Liver (tissue), 9 donors: ENCODE measurements around the gene CTRB1. TPM values are rescaled to one million over a fixed set of nuclear protein-coding genes. Genes with fewer than 3 reads are reported as not detected.

ENCODE experiments used
- DNase-seq: peaks from one replicate; pipeline ENCODE4 v3.0.0-alpha.2; 2017; ENCODE audit warnings: low spot score
- H3K27ac ChIP-seq, 2 donors: one replicate each; pipeline ENCODE4 v1.7.0; 2013; ENCODE audit warnings: inconsistent platforms in 2 of 2, low read length in 2 of 2, control low read depth in 1 of 2, low read depth in 1 of 2, mild to moderate bottlenecking in 1 of 2
- H3K27me3 ChIP-seq, 4 donors: one replicate each; pipeline versions ENCODE4 v1.6.1 to v1.7.0; 2013; ENCODE audit warnings: low read length in 3 of 4, inconsistent platforms in 1 of 4, mild to moderate bottlenecking in 1 of 4, moderate library complexity in 1 of 4; ENCODE audit not compliant: control insufficient read depth in 4 of 4, insufficient read depth in 4 of 4
- H3K36me3 ChIP-seq, 4 donors: one replicate each; pipeline versions ENCODE4 v1.6.1 to v1.7.0; 2013; ENCODE audit warnings: low read length in 3 of 4, mild to moderate bottlenecking in 3 of 4, low read depth in 1 of 4, moderate library complexity in 1 of 4; ENCODE audit not compliant: control insufficient read depth in 4 of 4, insufficient read depth in 3 of 4
- H3K4me1 ChIP-seq, 4 donors: one replicate each; pipeline versions ENCODE4 v1.6.1 to v1.7.0; 2013; ENCODE audit warnings: low read length in 3 of 4, mild to moderate bottlenecking in 3 of 4, moderate library complexity in 1 of 4; ENCODE audit not compliant: control insufficient read depth in 4 of 4, insufficient read depth in 4 of 4
- H3K4me3 ChIP-seq, 3 donors: one replicate each; pipeline versions ENCODE4 v1.6.1 to v1.7.0; 2013; ENCODE audit warnings: low read length in 3 of 3, control low read depth in 1 of 3, low read depth in 1 of 3, mild to moderate bottlenecking in 1 of 3
- H3K9ac ChIP-seq, 2 donors: one replicate each; pipeline ENCODE4 v1.7.0; 2013; ENCODE audit warnings: low read length in 2 of 2, mild to moderate bottlenecking in 2 of 2, moderate library complexity in 2 of 2, control low read depth in 1 of 2, low read depth in 1 of 2
- H3K9me3 ChIP-seq, 4 donors: one replicate each; pipeline versions ENCODE4 v1.6.1 to v1.7.0; 2013; ENCODE audit warnings: low read length in 3 of 4; ENCODE audit not compliant: control insufficient read depth in 4 of 4
- EGR1 ChIP-seq, 2 donors: IDR thresholded peaks; 2 replicates each; pipeline ENCODE4 v1.6.1; 2016 to 2018; ENCODE audit warnings: antibody characterized with exemption in 2 of 2, low read depth in 2 of 2
- FOXA1 ChIP-seq: IDR thresholded peaks from 2 replicates; pipeline ENCODE4 v1.6.1; 2016; ENCODE audit warnings: antibody characterized with exemption
- FOXA2 ChIP-seq: IDR thresholded peaks from 2 replicates; pipeline ENCODE4 v1.6.1; 2016; ENCODE audit warnings: antibody characterized with exemption
- GABPA ChIP-seq, 2 donors: IDR thresholded peaks in 1 of 2; conservative IDR thresholded peaks in 1 of 2; 2 replicates each; pipeline ENCODE4 v1.6.1; 2016; ENCODE audit warnings: antibody characterized with exemption in 2 of 2, mild to moderate bottlenecking in 1 of 2, moderate library complexity in 1 of 2
- HNF4A ChIP-seq, 2 donors: conservative IDR thresholded peaks; 2 replicates each; pipeline ENCODE4 v1.6.1; 2016; ENCODE audit warnings: antibody characterized with exemption in 2 of 2, mild to moderate bottlenecking in 2 of 2
- HNF4G ChIP-seq: IDR thresholded peaks from 2 replicates; pipeline ENCODE4 v1.6.1; 2016; ENCODE audit warnings: antibody characterized with exemption
- RAD21 ChIP-seq, 2 donors: IDR thresholded peaks; 2 replicates each; pipeline ENCODE4 v1.6.1; 2016; ENCODE audit warnings: antibody characterized with exemption in 2 of 2, mild to moderate bottlenecking in 2 of 2
- RXRA ChIP-seq, 2 donors: IDR thresholded peaks; 2 replicates each; pipeline ENCODE4 v1.6.1; 2017 to 2018; ENCODE audit warnings: antibody characterized with exemption in 2 of 2, mild to moderate bottlenecking in 1 of 2
- SP1 ChIP-seq: IDR thresholded peaks from 2 replicates; pipeline ENCODE4 v1.6.1; 2018; ENCODE audit warnings: antibody characterized with exemption, mild to moderate bottlenecking
- TAF1 ChIP-seq: conservative IDR thresholded peaks from 2 replicates; pipeline ENCODE4 v1.6.1; 2016; ENCODE audit warnings: antibody characterized with exemption, mild to moderate bottlenecking
- YY1 ChIP-seq: IDR thresholded peaks from 2 replicates; pipeline ENCODE4 v1.6.1; 2016; ENCODE audit warnings: antibody characterized with exemption, mild to moderate bottlenecking
- WGBS: extraction: QIAGEN DNeasy Blood & Tissue Kit; methylation state at CpG from one replicate; pipeline ENCODE4 v1.1.7; 2013; 5-methylcytosine and 5-hydroxymethylcytosine counted together
- polyA plus RNA-seq, 2 donors: library from polyadenylated mRNA; stranded (reverse) in 1 of 2; unstranded in 1 of 2; fragments of 200-250 nt in 1 of 2; fragments of >200 nt in 1 of 2; fragmentation: Nextera tagmentation in 1 of 2; extraction: Ambion mirVana in 1 of 2; gene quantifications; one replicate each; pipeline versions ENCODE4 v1.2.1 to v1.2.3, GENCODE V29; 2013 to 2015
- total RNA-seq, 2 donors: library from RNA; depleted of rRNA; stranded (reverse); fragments of >200 nt; gene quantifications; one replicate each; pipeline ENCODE4 v1.2.3, GENCODE V29; 2014
- TF ChIP-seq, protein P1 (sequence below): IDR thresholded peaks from 2 replicates; pipeline ENCODE4 v1.6.1; 2016; ENCODE audit warnings: antibody characterized with exemption
- TF ChIP-seq, protein P2 (sequence below): fragments of 150-350 bp; IDR thresholded peaks from 2 replicates; pipeline ENCODE4 v1.5.1; 2017; ENCODE audit warnings: improper control_type of control experiment, low read depth, low read length; ENCODE audit not compliant: missing input control
- TF ChIP-seq, protein P3 (sequence below): IDR thresholded peaks from 2 replicates; pipeline ENCODE4 v1.6.1; 2016; ENCODE audit warnings: antibody characterized with exemption
- TF ChIP-seq, protein P4 (sequence below): IDR thresholded peaks from 2 replicates; pipeline ENCODE4 v1.6.1; 2016; ENCODE audit warnings: antibody characterized with exemption, mild to moderate bottlenecking
- TF ChIP-seq, protein P5 (sequence below): IDR thresholded peaks from 2 replicates; pipeline ENCODE4 v1.6.1; 2016; ENCODE audit warnings: antibody characterized with exemption
- donor health status: healthy.
- donor health status: healthy.
- donor health status: healthy.
- donor health status: healthy.
- donor health status: healthy.

Gene CTRB1
- total and polyA plus RNA-seq, 4 donors = not detected

DNA sequence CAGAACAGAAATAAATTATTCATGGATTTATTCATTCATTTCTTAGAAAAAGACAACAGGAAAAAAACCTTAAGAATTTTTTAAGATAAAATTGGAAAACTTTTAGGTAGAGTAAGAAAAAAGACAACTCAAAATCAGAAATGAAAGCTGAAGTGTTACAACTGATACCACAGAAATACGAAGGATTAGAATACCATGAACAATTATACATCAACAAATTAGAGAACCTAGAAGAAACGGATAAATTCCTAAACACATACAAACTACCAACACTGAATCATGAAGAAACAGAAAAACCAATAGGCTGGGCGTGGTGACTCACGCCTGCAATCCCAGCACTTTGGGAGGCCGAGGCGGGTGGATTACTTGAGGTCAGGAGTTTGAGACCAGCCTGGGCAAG is 39.6 kb upstream of the CTRB1 start:
- H3K4me3 ChIP-seq = no peak overlapping the region
- no peaks in the 10 kb centered on the region for H3K27me3 ChIP-seq
- TF ChIP-seq, protein P1, sequence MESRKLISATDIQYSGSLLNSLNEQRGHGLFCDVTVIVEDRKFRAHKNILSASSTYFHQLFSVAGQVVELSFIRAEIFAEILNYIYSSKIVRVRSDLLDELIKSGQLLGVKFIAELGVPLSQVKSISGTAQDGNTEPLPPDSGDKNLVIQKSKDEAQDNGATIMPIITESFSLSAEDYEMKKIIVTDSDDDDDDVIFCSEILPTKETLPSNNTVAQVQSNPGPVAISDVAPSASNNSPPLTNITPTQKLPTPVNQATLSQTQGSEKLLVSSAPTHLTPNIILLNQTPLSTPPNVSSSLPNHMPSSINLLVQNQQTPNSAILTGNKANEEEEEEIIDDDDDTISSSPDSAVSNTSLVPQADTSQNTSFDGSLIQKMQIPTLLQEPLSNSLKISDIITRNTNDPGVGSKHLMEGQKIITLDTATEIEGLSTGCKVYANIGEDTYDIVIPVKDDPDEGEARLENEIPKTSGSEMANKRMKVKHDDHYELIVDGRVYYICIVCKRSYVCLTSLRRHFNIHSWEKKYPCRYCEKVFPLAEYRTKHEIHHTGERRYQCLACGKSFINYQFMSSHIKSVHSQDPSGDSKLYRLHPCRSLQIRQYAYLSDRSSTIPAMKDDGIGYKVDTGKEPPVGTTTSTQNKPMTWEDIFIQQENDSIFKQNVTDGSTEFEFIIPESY = no peak
- TF ChIP-seq RAD21 (IDR thresholded peaks at IDR 0.05) (no peak), EGR1 (IDR thresholded peaks at IDR 0.05; ENCODE audit: low read depth in 2 of 2) (no peak), HNF4G (no peak), RXRA (IDR thresholded peaks at IDR 0.05) (no peak), FOXA1 (no peak), GABPA (IDR thresholded peaks at IDR 0.05 in 1 of 2, conservative IDR thresholded peaks at IDR 0.05 in 1 of 2) (no peak), HNF4A (conservative IDR thresholded peaks at IDR 0.05) (no peak), TAF1 (no peak), YY1 (no peak), FOXA2 (no peak), SP1 (no peak)
- TF ChIP-seq, protein P2, sequence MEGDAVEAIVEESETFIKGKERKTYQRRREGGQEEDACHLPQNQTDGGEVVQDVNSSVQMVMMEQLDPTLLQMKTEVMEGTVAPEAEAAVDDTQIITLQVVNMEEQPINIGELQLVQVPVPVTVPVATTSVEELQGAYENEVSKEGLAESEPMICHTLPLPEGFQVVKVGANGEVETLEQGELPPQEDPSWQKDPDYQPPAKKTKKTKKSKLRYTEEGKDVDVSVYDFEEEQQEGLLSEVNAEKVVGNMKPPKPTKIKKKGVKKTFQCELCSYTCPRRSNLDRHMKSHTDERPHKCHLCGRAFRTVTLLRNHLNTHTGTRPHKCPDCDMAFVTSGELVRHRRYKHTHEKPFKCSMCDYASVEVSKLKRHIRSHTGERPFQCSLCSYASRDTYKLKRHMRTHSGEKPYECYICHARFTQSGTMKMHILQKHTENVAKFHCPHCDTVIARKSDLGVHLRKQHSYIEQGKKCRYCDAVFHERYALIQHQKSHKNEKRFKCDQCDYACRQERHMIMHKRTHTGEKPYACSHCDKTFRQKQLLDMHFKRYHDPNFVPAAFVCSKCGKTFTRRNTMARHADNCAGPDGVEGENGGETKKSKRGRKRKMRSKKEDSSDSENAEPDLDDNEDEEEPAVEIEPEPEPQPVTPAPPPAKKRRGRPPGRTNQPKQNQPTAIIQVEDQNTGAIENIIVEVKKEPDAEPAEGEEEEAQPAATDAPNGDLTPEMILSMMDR = no peak
- TF ChIP-seq, protein P3, sequence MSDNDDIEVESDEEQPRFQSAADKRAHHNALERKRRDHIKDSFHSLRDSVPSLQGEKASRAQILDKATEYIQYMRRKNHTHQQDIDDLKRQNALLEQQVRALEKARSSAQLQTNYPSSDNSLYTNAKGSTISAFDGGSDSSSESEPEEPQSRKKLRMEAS = no peak
- TF ChIP-seq, protein P4, sequence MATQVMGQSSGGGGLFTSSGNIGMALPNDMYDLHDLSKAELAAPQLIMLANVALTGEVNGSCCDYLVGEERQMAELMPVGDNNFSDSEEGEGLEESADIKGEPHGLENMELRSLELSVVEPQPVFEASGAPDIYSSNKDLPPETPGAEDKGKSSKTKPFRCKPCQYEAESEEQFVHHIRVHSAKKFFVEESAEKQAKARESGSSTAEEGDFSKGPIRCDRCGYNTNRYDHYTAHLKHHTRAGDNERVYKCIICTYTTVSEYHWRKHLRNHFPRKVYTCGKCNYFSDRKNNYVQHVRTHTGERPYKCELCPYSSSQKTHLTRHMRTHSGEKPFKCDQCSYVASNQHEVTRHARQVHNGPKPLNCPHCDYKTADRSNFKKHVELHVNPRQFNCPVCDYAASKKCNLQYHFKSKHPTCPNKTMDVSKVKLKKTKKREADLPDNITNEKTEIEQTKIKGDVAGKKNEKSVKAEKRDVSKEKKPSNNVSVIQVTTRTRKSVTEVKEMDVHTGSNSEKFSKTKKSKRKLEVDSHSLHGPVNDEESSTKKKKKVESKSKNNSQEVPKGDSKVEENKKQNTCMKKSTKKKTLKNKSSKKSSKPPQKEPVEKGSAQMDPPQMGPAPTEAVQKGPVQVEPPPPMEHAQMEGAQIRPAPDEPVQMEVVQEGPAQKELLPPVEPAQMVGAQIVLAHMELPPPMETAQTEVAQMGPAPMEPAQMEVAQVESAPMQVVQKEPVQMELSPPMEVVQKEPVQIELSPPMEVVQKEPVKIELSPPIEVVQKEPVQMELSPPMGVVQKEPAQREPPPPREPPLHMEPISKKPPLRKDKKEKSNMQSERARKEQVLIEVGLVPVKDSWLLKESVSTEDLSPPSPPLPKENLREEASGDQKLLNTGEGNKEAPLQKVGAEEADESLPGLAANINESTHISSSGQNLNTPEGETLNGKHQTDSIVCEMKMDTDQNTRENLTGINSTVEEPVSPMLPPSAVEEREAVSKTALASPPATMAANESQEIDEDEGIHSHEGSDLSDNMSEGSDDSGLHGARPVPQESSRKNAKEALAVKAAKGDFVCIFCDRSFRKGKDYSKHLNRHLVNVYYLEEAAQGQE = no peak
- TF ChIP-seq, protein P5, sequence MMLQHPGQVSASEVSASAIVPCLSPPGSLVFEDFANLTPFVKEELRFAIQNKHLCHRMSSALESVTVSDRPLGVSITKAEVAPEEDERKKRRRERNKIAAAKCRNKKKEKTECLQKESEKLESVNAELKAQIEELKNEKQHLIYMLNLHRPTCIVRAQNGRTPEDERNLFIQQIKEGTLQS = no peak

DNA sequence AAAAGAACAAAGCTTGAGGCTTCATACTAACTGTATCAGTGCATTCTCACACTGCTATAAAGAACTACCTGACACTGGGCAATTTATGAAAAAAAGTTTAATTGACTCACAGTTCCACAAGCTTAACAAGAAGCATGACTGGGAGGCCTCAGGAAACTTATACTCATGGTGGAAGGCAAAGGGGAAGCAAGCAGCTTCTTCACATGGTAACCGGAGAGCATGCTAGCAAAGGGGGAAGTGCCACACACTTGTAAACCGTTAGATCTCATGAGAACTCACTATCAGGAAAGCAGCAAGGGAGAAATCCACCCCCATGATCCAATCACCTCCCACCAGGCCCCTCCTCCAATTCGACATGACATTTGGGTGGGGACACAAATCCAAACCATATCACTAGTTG is 37.2 kb upstream of the CTRB1 start:
- WGBS = 38% methylated on average over 3 of the region's 3 CpGs
- no peak for DNase-seq
- Histone ChIP-seq H3K4me1 (no peaks in the 10 kb centered on the region), H3K27me3 (no peaks in the 10 kb centered on the region), H3K4me3 (no peak overlapping the region), H3K9me3 (peaks cover 0 to 4% (median 3%) of the 10 kb centered on the region in 4 donors), H3K9ac (no peak overlapping the region), H3K27ac (no peak overlapping the region), H3K36me3 (no peaks in the 10 kb centered on the region)
- TF ChIP-seq YY1 (no peak), RAD21 (IDR thresholded peaks at IDR 0.05) (no peak), SP1 (no peak)
- TF ChIP-seq, protein P1 = no peak
- TF ChIP-seq, protein P2 = no peak

More for the DNA sequence above, 39.6 kb upstream of the CTRB1 start:
- no peak overlapping the region for H3K9ac ChIP-seq
- DNase-seq = no peak
- 95% methylated on average over 6 of the region's 6 CpGs for WGBS
- H3K36me3 ChIP-seq = no peaks in the 10 kb centered on the region
- no peak overlapping the region for H3K27ac ChIP-seq
- H3K9me3 ChIP-seq = peaks cover 6 to 16% (median 16%) of the 10 kb centered on the region in 4 donors
- H3K4me1 ChIP-seq = no peaks in the 10 kb centered on the region
